H1 (cell line): ENCODE data around the gene LRRIQ3.

Source experiments
- ATF2 ChIP-seq: IDR thresholded peaks from 2 replicates; pipeline ENCODE4 v1.6.1; 2012; ENCODE audit warnings: low read length, inconsistent platforms
- CHD1 ChIP-seq: IDR thresholded peaks from 2 replicates; pipeline ENCODE4 v1.6.1; 2012; ENCODE audit warnings: low read depth, low read length, improper control_type of control experiment
- CTCF ChIP-seq, 3 experiments: IDR thresholded peaks; 1 replicate in 2 of 3; 2 replicates in 1 of 3; pipeline versions ENCODE4 v1.5.1 to v1.6.1; 2011; ENCODE audit warnings: low read length in 3 of 3, mild to moderate bottlenecking in 3 of 3, inconsistent platforms in 2 of 3, low read depth in 1 of 3, moderate library complexity in 1 of 3; ENCODE audit not compliant: insufficient read depth in 1 of 3; ENCODE audit errors: control extremely low read depth in 1 of 3
- EGR1 ChIP-seq: IDR thresholded peaks from 2 replicates; pipeline ENCODE4 v1.6.1; 2011; ENCODE audit warnings: low read depth, low read length, borderline replicate concordance
- EZH2 ChIP-seq: fragments of 200-600 bp; sonication (generic); IDR thresholded peaks from 2 replicates; pipeline ENCODE4 v1.7.1; 2012; ENCODE audit warnings: low read depth, mild to moderate bottlenecking, moderate library complexity, low read length, inconsistent platforms; ENCODE audit not compliant: severe bottlenecking
- HDAC2 ChIP-seq, 2 experiments: fragments of 300-600 bp in 1 of 2; sonication (generic) in 1 of 2; IDR thresholded peaks; 2 replicates each; pipeline ENCODE4 v1.6.1; 2011 to 2012; ENCODE audit warnings: low read depth in 2 of 2, low read length in 2 of 2, mild to moderate bottlenecking in 2 of 2, moderate library complexity in 2 of 2, borderline replicate concordance in 1 of 2, inconsistent platforms in 1 of 2
- JUND ChIP-seq: IDR thresholded peaks from 2 replicates; pipeline ENCODE4 v1.6.1; 2011; ENCODE audit warnings: mild to moderate bottlenecking, improper control_type of control experiment, low read length
- KDM5A ChIP-seq: fragments of 200-600 bp; IDR thresholded peaks from 2 replicates; pipeline ENCODE4 v1.7.1; 2012; ENCODE audit warnings: mild to moderate bottlenecking, low read length, inconsistent platforms, mixed read lengths
- POLR2A ChIP-seq, 2 experiments: IDR thresholded peaks; 1 replicate in 1 of 2; 2 replicates in 1 of 2; pipeline ENCODE4 v1.6.1; 2011; ENCODE audit warnings: low read depth in 2 of 2, low read length in 2 of 2, mild to moderate bottlenecking in 2 of 2; ENCODE audit errors: control extremely low read depth in 1 of 2
- SIX5 ChIP-seq: IDR thresholded peaks from 2 replicates; pipeline ENCODE4 v1.6.1; 2011; ENCODE audit warnings: mild to moderate bottlenecking, low read depth, low read length
- SP1 ChIP-seq: IDR thresholded peaks from 2 replicates; pipeline ENCODE4 v1.6.1; 2011; ENCODE audit warnings: low read depth, low read length
- SP2 ChIP-seq: IDR thresholded peaks from 2 replicates; pipeline ENCODE4 v1.6.1; 2012; ENCODE audit warnings: mild to moderate bottlenecking, low read length, inconsistent platforms
- TF ChIP-seq, protein P1 (sequence below): IDR thresholded peaks from 2 replicates; pipeline ENCODE4 v1.6.1; 2012; ENCODE audit warnings: inconsistent platforms

GRCh38 chr1:74235153-74235552, 37.2 kb upstream of the LRRIQ3 start, which contains the start of gene TNNI3K:
- TF ChIP-seq EZH2 (no peak), POLR2A (IDR thresholded peaks at IDR 0.05; ENCODE audit: control extremely low read depth in 1 of 2, low read depth in 2 of 2, low read length in 2 of 2) (no peak), CTCF (IDR thresholded peaks at IDR 0.05; ENCODE audit: control extremely low read depth in 1 of 3, insufficient read depth in 1 of 3, low read depth in 1 of 3, low read length in 3 of 3) (no peak), HDAC2 (IDR thresholded peaks at IDR 0.05; ENCODE audit: borderline replicate concordance in 1 of 2, low read depth in 2 of 2, low read length in 2 of 2) (no peak), SP2 (no peak), JUND (no peak), EGR1 (no peak), SP1 (no peak), CHD1 (no peak), ATF2 (no peak), KDM5A (no peak), SIX5 (no peak)
- TF ChIP-seq, protein P1, sequence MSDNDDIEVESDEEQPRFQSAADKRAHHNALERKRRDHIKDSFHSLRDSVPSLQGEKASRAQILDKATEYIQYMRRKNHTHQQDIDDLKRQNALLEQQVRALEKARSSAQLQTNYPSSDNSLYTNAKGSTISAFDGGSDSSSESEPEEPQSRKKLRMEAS, result no peak
